ENCODE measurements around the gene PXMP2.
"Not testable (repeated sequence)": the region's sequence is repeated elsewhere in the genome, so short reads cannot be mapped to it uniquely, and the experiment has no call there.

PXMP2 gene

DNA sequence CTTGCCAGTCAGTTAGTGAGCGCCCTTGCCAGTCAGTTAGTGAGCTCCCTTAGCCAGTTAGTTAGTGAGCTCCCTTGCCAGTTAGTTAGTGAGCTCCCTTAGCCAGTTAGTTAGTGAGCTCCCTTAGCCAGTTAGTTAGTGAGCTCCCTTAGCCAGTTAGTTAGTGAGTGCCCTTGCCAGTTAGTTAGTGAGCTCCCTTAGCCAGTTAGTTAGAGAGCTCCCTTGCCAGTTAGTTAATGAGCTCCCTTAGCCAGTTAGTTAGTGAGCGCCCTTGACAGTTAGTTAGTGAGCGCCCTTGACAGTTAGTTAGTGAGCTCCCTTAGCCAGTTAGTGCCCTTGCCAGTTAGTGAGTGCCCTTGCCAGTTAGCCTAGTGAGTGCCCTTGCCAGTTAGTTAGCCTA, 7.5 kb downstream of the PXMP2 start:
- DNase-seq (ENCODE audit: low read depth) = not testable (repeated sequence)

DNA sequence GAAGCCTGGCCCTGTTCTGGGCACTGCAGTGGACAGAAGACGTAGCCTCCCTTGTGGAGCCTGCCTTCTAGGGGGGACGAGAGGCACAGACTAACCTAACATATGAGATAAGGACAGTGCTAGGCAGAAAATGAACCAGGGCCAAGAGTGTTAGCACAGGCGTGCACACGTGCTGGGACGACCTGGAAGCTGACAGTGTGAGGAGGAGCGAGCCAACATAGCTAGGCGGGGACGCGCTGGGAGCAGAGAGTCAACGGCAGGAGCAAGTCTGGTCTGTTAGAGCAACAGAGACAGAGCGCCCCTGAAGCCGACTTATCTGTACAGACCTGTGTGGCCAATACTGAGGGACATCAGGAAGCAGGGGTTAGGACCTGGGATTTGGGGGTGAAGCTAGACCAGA, 8.0 kb downstream of the PXMP2 start:
- DNase-seq (ENCODE audit: low read depth) = no peak

DNA sequence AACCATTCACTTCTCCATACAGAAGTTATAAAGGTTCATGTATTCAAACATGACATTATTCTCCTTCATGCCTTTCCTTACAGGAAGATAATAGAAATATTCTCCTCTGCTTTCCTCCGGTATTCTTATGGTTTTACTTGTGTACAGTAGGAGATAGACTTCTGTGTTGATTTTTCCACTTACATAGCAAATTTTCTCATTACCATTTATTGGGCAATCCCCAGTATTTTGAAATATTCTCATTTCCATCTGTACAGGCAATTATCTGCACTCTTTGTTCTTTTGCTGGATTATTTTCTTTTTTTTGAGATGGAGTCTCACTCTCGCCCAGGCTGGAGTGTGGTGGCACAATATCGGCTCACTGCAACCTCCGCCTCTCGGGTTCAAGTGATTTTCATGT, 11.0 kb downstream of the PXMP2 start:
- no peak for DNase-seq (ENCODE audit: low read depth)

DNA sequence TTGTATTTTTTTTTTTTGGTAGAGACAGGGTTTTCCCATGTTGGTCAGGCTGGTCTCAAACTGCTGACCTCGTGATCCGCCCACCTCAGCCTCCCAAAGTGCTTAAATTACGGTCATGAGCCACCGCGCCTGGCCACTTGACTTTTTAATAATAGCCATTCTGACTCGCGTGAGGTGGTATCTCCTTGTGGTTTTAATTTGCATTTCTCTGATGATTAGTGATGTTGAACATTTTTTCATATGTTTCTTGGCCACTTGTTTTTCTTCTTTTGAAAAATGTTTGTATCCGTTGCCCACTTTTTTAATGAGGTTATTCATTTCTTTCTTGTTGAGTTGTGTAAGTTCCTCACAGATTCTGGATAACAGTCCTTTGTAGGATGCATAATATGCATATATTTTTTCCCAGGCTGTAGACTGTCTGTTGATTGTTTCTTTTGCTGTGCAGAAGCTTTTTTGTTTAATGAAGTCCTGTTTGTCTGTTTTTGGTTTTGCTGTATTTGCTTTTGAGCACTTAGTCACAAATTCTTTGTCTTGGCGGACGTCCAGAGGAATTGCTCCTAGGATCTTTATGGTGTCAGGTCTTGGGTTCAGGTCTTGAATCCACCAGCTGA, 12.9 kb downstream of the PXMP2 start:
- no peak for DNase-seq (ENCODE audit: low read depth)

DNA sequence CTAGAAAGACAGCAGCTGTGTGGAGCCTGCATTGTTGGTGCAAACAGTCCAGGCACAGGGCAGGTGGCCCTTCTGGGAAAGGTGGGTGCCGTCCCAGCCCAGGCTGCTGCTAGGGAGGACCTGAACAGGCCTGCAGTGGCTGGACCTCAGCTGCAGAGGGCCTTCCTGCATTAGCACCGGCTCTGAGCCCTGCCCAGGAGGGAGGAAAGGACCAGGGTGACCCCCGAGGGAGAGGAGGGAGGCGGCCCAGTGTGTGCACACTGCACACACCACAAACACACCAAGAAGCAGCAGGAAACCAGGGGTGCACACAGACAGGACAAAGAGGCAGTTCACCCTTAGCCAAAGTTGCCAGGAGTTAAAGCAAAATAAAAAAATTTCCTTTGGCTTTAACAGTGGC, 15.3 kb downstream of the PXMP2 start:
- no peak for DNase-seq (ENCODE audit: low read depth)

DNA sequence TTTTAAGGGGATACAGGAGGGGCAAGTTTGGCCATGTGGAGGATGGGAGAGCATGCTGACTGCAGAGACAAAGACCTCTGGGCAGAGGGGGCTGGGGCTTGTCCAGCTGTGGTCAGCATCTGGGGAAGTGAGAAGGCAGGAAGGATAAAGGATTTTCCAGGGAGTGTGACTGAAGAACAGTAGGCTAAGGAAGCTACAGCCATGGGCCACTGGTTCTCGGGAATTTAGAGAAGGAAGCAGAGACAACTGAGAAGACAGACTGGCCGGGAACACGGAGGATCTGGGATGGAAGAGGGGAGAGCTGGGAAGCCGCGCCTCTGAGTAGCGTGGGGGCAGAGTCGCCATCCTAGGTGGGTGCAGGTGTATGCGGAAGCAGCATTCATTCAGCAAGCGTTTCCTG, 16.3 kb downstream of the PXMP2 start:
- no peak for DNase-seq (ENCODE audit: low read depth)

DNA sequence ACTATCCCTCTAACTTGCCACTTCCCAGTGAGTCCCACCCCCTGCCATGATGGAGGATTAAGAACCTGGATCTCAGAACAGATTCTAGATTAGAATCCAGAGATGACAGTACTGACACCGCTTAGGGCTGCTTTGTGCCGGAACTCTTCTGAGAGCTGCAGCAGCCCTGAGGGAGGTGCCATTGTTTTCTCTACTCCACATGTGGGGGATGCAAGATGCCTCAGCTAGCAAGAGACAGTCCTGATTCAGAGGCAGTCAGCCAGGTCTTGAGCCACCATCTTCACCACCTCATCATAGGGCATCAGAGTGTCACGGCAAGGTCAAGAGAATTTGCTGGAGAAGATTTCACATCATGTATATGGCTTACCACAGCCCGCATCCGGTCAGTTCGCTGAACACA, 19.9 kb downstream of the PXMP2 start:
- DNase-seq (ENCODE audit: low read depth) = no peak

DNA sequence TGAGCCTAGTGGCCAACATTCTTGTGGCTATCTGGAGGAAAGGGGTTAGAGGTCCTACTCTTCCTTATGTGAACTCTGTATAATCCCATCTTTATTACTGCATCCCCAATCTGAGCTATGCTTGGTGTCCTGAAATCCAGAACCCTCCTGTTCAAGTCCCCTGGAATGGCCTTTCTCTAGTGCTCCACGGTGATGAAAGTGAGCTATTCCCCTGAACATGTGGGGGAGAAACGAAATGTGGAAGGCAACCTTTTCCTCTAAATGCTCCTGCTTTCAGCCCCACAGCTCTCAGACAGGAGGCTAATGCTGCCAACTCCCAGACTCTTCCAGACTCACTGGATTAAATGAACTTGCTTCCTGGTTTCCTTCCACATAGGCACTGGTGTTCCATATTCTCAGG, 20.8 kb downstream of the PXMP2 start:
- no peak for DNase-seq (ENCODE audit: low read depth)

DNA sequence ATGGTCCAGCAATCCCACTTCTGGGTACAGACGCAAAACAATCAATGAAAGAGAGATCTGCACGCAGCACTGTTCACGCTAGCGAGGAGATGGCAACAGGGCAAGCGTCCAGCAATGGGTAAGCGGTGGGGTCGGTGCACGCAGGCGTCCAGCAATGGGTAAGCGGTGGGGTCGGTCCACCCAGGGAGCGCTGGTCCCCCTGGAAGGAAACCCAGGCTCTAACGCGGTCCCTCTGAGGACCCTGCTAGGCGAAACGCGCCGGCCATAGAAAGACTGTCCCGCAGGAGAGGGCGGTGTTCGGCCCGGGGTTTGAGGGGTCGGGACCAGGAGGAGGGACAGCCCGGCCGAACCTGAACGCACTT, 22.6 kb downstream of the PXMP2 start:
- no peak for DNase-seq (ENCODE audit: low read depth)

DNA sequence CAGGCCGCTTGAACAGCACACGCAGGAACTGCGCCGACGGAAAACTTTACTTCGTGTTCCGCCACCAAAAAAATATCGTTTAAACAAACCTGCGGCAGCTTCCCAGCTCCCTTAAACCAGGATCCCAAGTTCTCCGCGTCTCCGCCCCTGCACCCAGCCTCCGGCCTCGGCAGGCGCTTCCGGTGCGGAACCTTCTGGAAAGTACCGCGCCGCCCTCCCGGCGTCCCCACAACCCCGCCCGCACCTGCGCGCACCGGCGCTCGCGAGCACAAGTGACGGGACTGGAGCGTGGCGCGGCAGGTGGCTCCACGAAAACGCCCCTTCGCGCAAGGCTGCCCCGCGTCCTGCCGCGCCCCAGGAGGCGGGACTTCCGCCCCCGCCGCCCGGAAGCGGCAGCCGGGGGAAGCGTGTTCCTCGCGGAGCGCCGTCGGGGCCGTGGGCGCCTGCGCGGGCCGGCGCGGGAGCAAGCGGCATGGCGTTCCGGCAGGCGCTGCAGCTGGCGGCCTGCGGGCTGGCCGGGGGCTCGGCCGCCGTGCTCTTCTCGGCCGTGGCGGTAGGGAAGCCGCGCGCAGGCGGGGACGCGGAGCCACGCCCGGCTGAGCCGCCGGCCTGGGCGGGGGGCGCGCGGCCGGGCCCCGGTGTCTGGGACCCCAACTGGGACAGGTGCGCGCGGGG, 23.2 kb downstream of the PXMP2 start, which contains the start of gene PGAM5:
Gene PGAM5, plus strand, starts transcription at position 438 of the 675 bp plus-strand sequence. Its CDS starts 35 bp downstream, at position 473.
- DNase-seq (ENCODE audit: low read depth) = peak; percentile 90

DNA sequence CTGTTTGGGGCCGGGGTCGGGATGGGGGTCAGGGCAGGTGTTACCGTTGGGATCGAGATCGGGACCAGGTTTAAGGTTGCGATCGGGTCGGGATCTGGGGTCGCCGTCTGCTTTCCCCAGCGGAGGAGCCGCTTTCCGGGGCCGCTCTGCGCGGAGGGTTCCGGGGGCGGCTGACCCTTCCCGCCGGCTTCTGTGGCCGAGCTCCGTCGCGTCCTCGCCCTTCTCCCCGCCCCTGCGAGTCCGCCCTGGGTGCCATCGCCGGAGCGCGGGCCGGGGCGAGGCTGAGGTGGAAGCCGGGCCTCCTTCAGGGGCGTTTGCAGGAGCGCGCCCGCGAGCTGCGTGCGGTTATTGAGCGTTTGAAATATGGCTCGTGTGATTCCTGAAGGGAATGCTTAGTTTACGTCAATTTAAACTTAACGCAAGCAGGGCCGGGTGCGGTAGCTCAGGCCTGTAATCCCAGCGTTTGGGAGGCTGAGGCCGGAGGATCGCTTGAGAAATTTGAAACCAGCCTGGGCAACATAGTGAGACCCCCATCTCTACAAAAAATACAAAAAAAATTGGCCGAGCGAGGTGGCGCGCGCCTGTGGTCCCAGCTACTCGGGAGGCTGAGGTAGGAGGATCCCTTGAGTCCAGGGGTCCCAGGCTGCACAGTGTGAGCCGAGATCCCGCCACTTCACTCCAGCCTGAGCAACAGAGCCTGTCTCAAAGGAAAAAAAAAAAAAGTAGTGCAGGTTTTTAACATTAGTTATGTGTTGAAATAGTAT, 23.9 kb downstream of the PXMP2 start:
- peak; percentile 23 for DNase-seq (ENCODE audit: low read depth)

DNA sequence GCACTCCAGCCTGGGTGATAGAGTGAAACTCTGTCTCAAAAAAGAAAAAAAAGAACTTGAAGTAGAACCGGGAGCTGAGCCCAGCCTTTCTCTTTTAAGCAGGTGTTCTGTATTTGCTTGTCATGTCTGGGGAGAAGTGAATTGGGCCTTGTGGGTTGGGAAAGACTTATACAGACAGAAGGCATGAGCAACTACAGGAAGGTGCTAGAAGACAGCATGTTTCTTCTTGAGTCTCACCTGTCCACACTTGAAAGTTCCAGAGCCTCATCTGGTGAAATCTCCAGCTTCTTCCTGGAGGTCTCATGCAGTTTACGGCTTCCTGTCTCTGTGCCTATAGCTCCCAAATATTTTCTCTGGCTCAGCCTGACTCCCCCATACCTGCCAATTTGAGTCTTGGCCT, 25.7 kb downstream of the PXMP2 start:
- DNase-seq (ENCODE audit: low read depth) = no peak

DNA sequence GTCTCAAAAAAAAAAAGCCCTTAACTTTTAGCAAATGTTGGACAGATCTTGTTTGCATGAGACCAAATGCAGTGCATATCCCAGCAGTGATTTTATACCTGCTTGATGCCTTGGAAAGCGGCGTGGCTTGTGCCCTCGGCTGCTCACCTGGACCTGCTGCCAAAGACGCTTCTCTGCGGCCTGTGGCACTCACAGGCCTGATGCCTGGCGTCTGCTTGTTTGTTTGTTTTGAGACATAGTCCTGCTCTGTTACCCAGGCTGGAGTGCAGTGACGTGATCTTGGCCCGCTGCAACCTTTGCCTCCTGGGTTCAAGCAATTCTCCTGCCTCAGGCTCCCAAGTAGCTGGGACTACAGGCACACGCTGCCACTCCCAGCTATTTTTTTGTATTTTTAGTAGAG, 28.5 kb downstream of the PXMP2 start:
- DNase-seq (ENCODE audit: low read depth) = no peak

DNA sequence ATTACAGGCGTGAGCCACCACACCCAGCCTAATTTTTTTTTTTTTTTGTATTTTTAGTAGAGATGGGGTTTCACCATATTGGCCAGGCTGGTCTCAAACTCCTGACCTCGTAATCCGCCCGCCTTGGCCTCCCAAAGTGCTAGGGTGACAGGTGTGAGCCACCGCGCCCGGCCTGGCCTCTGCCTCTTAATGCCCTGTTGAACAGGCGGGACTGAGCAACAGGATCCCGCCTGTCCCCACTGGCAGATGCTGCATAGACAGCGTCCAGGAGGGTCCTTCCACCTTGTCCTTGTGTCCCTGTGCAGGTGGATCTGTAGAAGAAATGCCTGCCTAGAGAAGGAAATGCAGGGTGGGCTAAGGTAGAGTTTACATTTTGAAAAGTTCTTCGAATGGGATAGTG, 29.0 kb downstream of the PXMP2 start:
- DNase-seq (ENCODE audit: low read depth) = no peak

DNA sequence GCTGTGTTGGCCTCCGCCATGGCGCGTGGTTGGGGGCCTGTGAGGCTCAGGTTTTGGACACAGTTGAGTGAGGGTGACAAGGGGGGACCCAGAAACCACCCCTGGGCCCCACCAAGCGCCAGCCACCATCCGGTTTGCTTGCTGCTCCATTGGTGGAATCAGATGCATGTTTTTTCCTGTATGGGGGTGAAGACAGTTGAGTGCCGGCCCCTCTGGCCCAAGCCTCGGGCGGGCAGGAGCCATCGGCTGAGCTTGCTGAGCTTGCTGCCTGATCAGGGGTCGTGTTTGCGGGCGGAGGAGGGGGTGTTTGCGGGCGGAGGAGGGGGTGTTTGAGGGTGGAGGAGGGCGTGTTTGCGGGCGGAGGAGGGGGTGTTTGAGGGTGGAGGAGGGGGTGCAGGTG, 29.6 kb downstream of the PXMP2 start:
- DNase-seq (ENCODE audit: low read depth) = no peak

DNA sequence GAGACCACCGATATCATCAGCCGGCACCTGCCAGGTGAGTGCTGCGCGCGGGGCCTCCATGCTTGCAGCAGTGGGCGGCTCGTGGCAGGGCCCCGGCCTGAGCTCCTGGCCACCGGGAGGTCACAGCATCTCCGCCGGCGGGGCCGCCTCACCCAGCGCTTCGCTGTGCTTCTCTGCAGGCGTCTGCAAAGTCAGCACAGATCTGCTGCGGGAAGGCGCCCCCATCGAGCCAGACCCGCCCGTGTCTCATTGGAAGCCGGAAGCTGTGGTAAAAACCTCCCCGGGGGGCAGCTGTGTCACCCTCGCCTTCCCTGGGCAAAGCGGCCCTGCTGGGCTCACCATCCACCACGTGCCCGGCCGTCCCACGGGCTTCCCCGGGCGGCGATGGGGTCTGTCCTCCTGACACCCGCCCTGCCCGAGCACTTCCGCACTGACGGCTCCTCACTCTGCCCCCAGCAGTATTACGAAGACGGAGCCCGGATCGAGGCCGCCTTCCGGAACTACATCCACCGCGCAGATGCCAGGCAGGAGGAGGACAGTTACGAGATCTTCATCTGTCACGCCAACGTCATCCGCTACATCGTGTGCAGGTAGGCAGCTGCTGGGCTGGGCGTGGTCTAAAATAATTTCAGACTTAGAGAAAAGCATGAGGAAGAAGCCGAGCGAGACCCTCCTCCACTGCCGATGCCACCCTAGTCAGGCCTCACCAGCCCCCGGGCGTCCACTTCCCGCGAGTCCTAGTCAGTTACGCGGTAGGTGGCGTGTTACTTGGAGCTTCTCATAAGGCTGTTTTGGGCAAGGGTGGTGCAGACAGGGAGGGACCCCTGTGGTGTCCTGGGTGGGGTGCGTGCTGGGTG, 30.4 kb downstream of the PXMP2 start:
- no peak for DNase-seq (ENCODE audit: low read depth)

DNA sequence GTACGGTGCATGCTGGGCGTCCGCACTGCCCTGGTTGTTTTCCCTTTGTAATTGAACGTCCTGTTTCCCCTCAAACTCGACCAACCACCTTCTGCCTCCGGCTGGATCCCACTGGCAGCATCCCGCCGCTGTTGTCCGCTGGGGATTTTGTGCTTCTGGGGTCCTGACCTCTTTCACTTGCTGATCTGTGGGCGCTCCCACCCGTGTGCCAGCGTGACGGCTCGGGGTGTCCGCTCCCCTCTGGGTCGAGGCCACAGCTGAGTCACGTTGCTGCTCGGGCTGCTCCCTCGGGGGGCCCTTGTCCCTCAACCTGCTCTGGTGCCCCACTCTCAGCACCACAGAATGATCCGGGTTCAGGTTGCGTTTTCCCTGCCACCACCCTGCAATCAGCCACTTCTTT, 31.3 kb downstream of the PXMP2 start:
- DNase-seq (ENCODE audit: low read depth) = no peak

DNA sequence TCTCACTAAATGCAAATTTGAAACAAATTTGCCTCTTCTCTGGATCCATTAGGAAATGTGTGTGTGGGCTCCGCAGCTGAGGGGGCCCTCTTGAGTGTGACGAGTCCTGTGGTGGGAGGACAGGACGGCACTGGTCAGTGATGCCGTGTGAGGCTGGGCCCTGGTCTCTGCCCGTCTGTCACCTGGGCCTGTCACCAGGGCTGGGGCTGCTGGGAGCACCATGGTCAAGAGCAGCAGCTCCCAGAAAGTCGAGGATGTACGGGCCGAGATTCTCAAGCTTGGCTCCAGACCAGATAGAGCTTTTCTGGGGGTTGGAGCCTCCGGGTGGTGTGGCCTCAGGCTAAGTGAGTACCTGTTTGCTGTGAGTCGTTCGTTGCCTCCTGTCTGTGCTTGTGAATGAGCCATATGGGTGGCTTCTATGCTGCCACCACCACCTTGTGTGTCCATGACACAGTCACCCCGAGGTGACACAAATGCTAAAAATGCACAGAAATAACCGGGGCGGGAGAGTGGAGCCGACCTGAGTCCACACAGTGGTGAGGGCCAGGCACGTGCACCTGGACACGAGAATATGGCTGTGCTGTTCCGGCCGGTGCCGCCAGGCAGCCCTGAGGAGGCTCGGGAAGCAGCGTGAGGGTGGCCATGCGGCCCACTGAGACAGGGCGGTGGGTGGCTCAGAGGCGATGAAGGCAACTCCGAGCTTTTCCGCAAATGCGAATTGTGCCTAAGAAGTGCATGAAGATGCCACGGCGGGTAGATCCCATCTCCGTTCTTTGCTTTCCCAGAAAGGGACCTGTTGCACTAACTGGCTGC, 32.0 kb downstream of the PXMP2 start:
- DNase-seq (ENCODE audit: low read depth) = no peak

DNA sequence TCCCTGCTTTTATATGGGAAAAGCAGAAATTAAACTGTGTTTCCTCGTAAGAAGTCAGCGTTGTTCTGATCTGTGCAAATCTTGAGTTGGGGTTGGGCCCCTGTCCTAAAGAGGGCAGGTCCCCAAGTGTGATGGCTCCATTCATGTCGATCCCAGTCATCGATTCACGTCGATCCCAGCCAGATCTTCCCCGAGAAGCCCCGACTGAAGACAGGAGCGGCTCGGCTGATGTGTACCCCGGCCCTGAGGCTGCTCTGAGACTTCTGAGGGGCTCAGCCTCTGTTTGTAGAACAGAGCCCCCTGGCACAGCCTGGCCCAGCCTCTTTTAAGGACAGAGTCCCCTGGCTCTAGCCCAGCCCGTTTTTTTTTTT, 32.6 kb downstream of the PXMP2 start:
- no peak for DNase-seq (ENCODE audit: low read depth)

DNA sequence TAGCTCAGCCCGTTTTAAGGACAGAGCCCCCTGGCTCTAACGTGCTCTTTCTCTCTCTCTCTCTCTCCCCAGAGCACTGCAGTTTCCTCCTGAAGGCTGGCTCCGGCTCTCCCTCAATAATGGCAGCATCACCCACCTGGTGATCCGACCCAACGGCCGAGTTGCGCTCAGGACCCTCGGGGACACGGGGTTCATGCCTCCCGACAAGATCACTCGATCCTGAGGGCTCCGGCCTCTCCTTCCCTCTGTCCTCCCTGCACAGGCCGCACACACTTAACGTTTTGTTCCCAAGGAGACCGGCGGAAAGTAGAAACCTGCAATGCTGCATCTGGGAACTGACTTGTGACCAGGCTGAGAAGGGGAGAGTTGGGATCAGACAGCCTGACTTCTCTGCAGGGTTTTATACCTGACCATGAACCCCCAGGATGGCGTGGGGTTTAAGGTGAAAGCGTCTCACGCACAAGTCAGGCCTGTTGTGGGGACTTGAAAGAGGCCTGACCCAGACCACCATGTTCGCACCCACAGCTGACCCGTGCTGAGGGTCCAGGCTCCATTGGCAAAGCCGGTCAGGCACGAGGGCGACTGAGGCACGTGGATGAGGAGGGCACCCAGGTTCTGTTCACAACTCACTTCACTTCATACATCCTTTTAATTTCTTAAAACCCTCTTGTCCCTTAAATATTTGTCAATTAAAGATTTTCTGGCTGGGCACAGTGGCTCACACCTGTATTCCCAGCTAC, 33.4 kb downstream of the PXMP2 start:
- DNase-seq (ENCODE audit: low read depth) = no peak
